Measurements from ENCODE around the gene TFEB. TPM values are rescaled to one million over a fixed set of nuclear protein-coding genes. Genes with fewer than 3 reads are reported as not detected.

The TFEB gene
- total and polyA plus RNA-seq, 7 donors = 16.1 to 65.2 (median 40.9) TPM

- peaks cover 0 to 47% of the 10 kb centered on the region in 2 donors for H3K36me3 ChIP-seq (ENCODE audit: insufficient read depth in 1 of 2, low read depth in 1 of 2)
- no peak for TF ChIP-seq CTCF (IDR thresholded peaks at IDR 0.05)
- H3K9me3 ChIP-seq = no peaks in the 10 kb centered on the region
- H3K27me3 ChIP-seq (ENCODE audit: insufficient read depth in 3 of 3, low read length in 2 of 3) = peaks cover 0 to 1% (median 0%) of the 10 kb centered on the region in 3 donors
- H3K4me1 ChIP-seq = peaks cover 21% of the 10 kb centered on the region
- H3K4me3 ChIP-seq = peak overlapping the region; percentile 62
- DNase-seq (no peak), ATAC-seq (peak in 3 of 4 donors; percentile 15 to 40 (median 15))
- intact Hi-C loops (cut with DNase I) = loop anchor here (2.0 to 10.0 kb wide), 5 partner anchors 80 to 316 kb away; no protein-coding TSS in a partner anchor
- WGBS, 3 donors = 24 to 27% (median 25%) methylated on average over 18 of the region's 18 CpGs
- H3K27ac ChIP-seq = peak overlapping the region; percentile 36
These were observed 52.2 kb downstream of the TFEB start for GRCh38 chr6:41683273-41683522.

- intact Hi-C loops (cut with DNase I) = loop anchor here (1.0 to 10.0 kb wide), 7 partner anchors 79 to 315 kb away; no protein-coding TSS in a partner anchor
- WGBS, 3 donors = 40 to 44% (median 42%) methylated on average over 31 of the region's 31 CpGs
- DNase-seq (no peak), ATAC-seq (peak; percentile 9 to 28 (median 16))
- peak overlapping the region; percentile 36 for H3K27ac ChIP-seq
- peaks cover 0 to 42% of the 10 kb centered on the region in 2 donors for H3K36me3 ChIP-seq (ENCODE audit: insufficient read depth in 1 of 2, low read depth in 1 of 2)
- peaks cover 0 to 1% (median 0%) of the 10 kb centered on the region in 3 donors for H3K27me3 ChIP-seq (ENCODE audit: insufficient read depth in 3 of 3, low read length in 2 of 3)
- TF ChIP-seq CTCF (IDR thresholded peaks at IDR 0.05) = no peak
- H3K4me3 ChIP-seq = peak overlapping the region; percentile 62
- H3K9me3 ChIP-seq = no peaks in the 10 kb centered on the region
- peaks cover 21% of the 10 kb centered on the region for H3K4me1 ChIP-seq
These were observed 52.7 kb downstream of the TFEB start for GRCh38 chr6:41682497-41683272.

GRCh38 chr6:41682056-41682477, 53.3 kb downstream of the TFEB start:
- H3K36me3 ChIP-seq (ENCODE audit: insufficient read depth in 1 of 2, low read depth in 1 of 2) = peaks cover 0 to 36% of the 10 kb centered on the region in 2 donors
- peak; percentile 79 for TF ChIP-seq CTCF (IDR thresholded peaks at IDR 0.05)
- no peaks in the 10 kb centered on the region for H3K9me3 ChIP-seq
- no peak overlapping the region for H3K27ac ChIP-seq
- ATAC-seq (peak; percentile 90 to 94 (median 92)), DNase-seq (peak; percentile 91 to 94)
- H3K27me3 ChIP-seq (ENCODE audit: insufficient read depth in 3 of 3, low read length in 2 of 3) = peaks cover 0 to 1% (median 0%) of the 10 kb centered on the region in 3 donors
- intact Hi-C loops (cut with DNase I) = loop anchor here (1.0 to 10.0 kb wide), 7 partner anchors 79 to 315 kb away; no protein-coding TSS in a partner anchor
- H3K4me3 ChIP-seq = no peak overlapping the region
- WGBS, 3 donors = 3 to 5% (median 4%) methylated on average over 9 of the region's 9 CpGs
- H3K4me1 ChIP-seq = peaks cover 21% of the 10 kb centered on the region

- Histone ChIP-seq H3K27me3 (ENCODE audit: insufficient read depth in 3 of 3, low read length in 2 of 3) (peaks cover 0 to 1% (median 0%) of the 10 kb centered on the region in 3 donors), H3K4me1 (peaks cover 21% of the 10 kb centered on the region), H3K9me3 (no peaks in the 10 kb centered on the region), H3K36me3 (ENCODE audit: insufficient read depth in 1 of 2, low read depth in 1 of 2) (peaks cover 0 to 19% of the 10 kb centered on the region in 2 donors), H3K4me3 (no peak overlapping the region), H3K27ac (no peak overlapping the region)
- TF ChIP-seq CTCF (IDR thresholded peaks at IDR 0.05) = no peak
- ATAC-seq = no peak
- no peak for DNase-seq
- 74 to 76% (median 74%) methylated on average over 11 of the region's 11 CpGs for WGBS, 3 donors
- intact Hi-C loops (cut with DNase I) = loop anchor here (5.0 to 10.0 kb wide), 3 partner anchors 216 to 313 kb away; no protein-coding TSS in a partner anchor
These were observed 55.0 kb downstream of the TFEB start for GRCh38 chr6:41680182-41680965.

All from psoas muscle (tissue), 8 donors.